Loucy (cell line): ENCODE results near the gene ITGB5.

Experiments used
- CTCF ChIP-seq: fragments of 200-600 bp; sonication (generic); conservative IDR thresholded peaks from 2 replicates; pipeline ENCODE4 v1.5.1; 2014; ENCODE audit warnings: mild to moderate bottlenecking, antibody characterized with exemption, low read length
- EZH2phosphoT487 ChIP-seq: fragments of 200-600 bp; IDR thresholded peaks from 2 replicates; pipeline ENCODE4 v1.6.1; 2018; ENCODE audit warnings: antibody characterized with exemption, mild to moderate bottlenecking, moderate library complexity, borderline replicate concordance

GRCh38 chr3:124877674-124878073 is 9.5 kb downstream of the ITGB5 start:
- TF ChIP-seq CTCF (no peak), EZH2phosphoT487 (no peak)
